ENCODE results near the gene GTF3C1. TPM values are rescaled to one million over a fixed set of nuclear protein-coding genes. Genes with fewer than 3 reads are reported as not detected.

GTF3C1 gene
- polyA plus RNA-seq, 6 donors from 2014 or later = 5.4 to 21.2 (median 16.2) TPM

- ATAC-seq (ENCODE audit: low read depth in 2 of 2) (no peak), DNase-seq (no peak)
- H3K4me3 Mint-ChIP-seq = no peak overlapping the region
- H3K27me3 Mint-ChIP-seq = no peaks in the 10 kb centered on the region
- H3K4me1 Mint-ChIP-seq = no peaks in the 10 kb centered on the region
- peak overlapping the region in 1 of 6 donors; percentile 64 for H3K27ac Mint-ChIP-seq
- no peaks in the 10 kb centered on the region for H3K9me3 Mint-ChIP-seq
- peaks cover 51 to 72% of the 10 kb centered on the region in 2 donors for H3K36me3 Mint-ChIP-seq
Measured at GRCh38 chr16:27472091-27473020, 77.4 kb downstream of the GTF3C1 start.

- Mint-ChIP-seq H3K27me3 (no peaks in the 10 kb centered on the region), H3K27ac (no peak overlapping the region), H3K4me1 (no peaks in the 10 kb centered on the region), H3K36me3 (peaks cover 52 to 72% of the 10 kb centered on the region in 2 donors), H3K4me3 (peak overlapping the region in 1 of 8 donors; percentile 52), H3K9me3 (no peaks in the 10 kb centered on the region)
- no peak for ATAC-seq (ENCODE audit: low read depth in 2 of 2)
- no peak for DNase-seq
Measured at GRCh38 chr16:27471661-27472060, 78.1 kb downstream of the GTF3C1 start.

GRCh38 chr16:27470567-27471431, 78.9 kb downstream of the GTF3C1 start:
- no peaks in the 10 kb centered on the region for H3K9me3 Mint-ChIP-seq
- ATAC-seq (ENCODE audit: low read depth in 2 of 2) = no peak
- H3K4me3 Mint-ChIP-seq = no peak overlapping the region
- H3K4me1 Mint-ChIP-seq = no peaks in the 10 kb centered on the region
- DNase-seq = no peak
- H3K27ac Mint-ChIP-seq = no peak overlapping the region
- H3K36me3 Mint-ChIP-seq = peaks cover 54 to 66% of the 10 kb centered on the region in 2 donors
- H3K27me3 Mint-ChIP-seq = no peaks in the 10 kb centered on the region

- ATAC-seq (ENCODE audit: low read depth in 2 of 2) = no peak
- no peak for DNase-seq
- Mint-ChIP-seq H3K4me3 (no peak overlapping the region), H3K9me3 (no peaks in the 10 kb centered on the region), H3K27me3 (no peaks in the 10 kb centered on the region), H3K27ac (no peak overlapping the region), H3K4me1 (no peaks in the 10 kb centered on the region), H3K36me3 (peaks cover 41 to 49% of the 10 kb centered on the region in 2 donors)
Measured at GRCh38 chr16:27468941-27469531, 80.7 kb downstream of the GTF3C1 start.

- DNase-seq = no peak
- Mint-ChIP-seq H3K27ac (peak overlapping the region in 1 of 6 donors; percentile 38), H3K4me3 (no peak overlapping the region), H3K9me3 (no peaks in the 10 kb centered on the region), H3K36me3 (peaks cover 20 to 25% of the 10 kb centered on the region in 2 donors), H3K4me1 (no peaks in the 10 kb centered on the region), H3K27me3 (no peaks in the 10 kb centered on the region)
- ATAC-seq (ENCODE audit: low read depth in 2 of 2) = no peak
Measured at GRCh38 chr16:27465483-27465879, 84.2 kb downstream of the GTF3C1 start.

GRCh38 chr16:27464626-27465482, 84.9 kb downstream of the GTF3C1 start:
- Mint-ChIP-seq H3K36me3 (peaks cover 14 to 19% of the 10 kb centered on the region in 2 donors), H3K4me3 (no peak overlapping the region), H3K9me3 (no peaks in the 10 kb centered on the region), H3K4me1 (no peaks in the 10 kb centered on the region), H3K27me3 (no peaks in the 10 kb centered on the region), H3K27ac (peak overlapping the region in 1 of 6 donors; percentile 38)
- DNase-seq (no peak), ATAC-seq (ENCODE audit: low read depth in 2 of 2) (no peak)

GRCh38 chr16:27463741-27464591, 85.7 kb downstream of the GTF3C1 start:
- Mint-ChIP-seq H3K4me3 (no peak overlapping the region), H3K4me1 (no peaks in the 10 kb centered on the region), H3K27ac (no peak overlapping the region), H3K27me3 (no peaks in the 10 kb centered on the region), H3K36me3 (peaks cover 8 to 14% of the 10 kb centered on the region in 2 donors), H3K9me3 (no peaks in the 10 kb centered on the region)
- ATAC-seq (ENCODE audit: low read depth in 2 of 2) (no peak), DNase-seq (no peak)

GRCh38 chr16:27462846-27463682, 86.6 kb downstream of the GTF3C1 start:
- Mint-ChIP-seq H3K36me3 (peaks cover 5 to 11% of the 10 kb centered on the region in 2 donors), H3K27ac (peak overlapping the region in 1 of 6 donors; percentile 63), H3K4me1 (no peaks in the 10 kb centered on the region), H3K9me3 (no peaks in the 10 kb centered on the region), H3K27me3 (no peaks in the 10 kb centered on the region), H3K4me3 (no peak overlapping the region)
- ATAC-seq (ENCODE audit: low read depth in 2 of 2) (no peak), DNase-seq (no peak)

GRCh38 chr16:27462200-27462845, 87.4 kb downstream of the GTF3C1 start:
- Mint-ChIP-seq H3K27ac (no peak overlapping the region), H3K36me3 (peaks cover 0 to 7% of the 10 kb centered on the region in 2 donors), H3K9me3 (no peaks in the 10 kb centered on the region), H3K27me3 (no peaks in the 10 kb centered on the region), H3K4me3 (no peak overlapping the region), H3K4me1 (peaks cover under 1 to 4% (median 2%) of the 10 kb centered on the region in 3 donors)
- no peak for DNase-seq
- no peak for ATAC-seq (ENCODE audit: low read depth in 2 of 2)

GRCh38 chr16:27461483-27462171, 88.1 kb downstream of the GTF3C1 start:
- Mint-ChIP-seq H3K27ac (no peak overlapping the region), H3K9me3 (no peaks in the 10 kb centered on the region), H3K27me3 (no peaks in the 10 kb centered on the region), H3K4me1 (peaks cover 7 to 11% (median 9%) of the 10 kb centered on the region in 3 donors), H3K36me3 (peaks cover 0 to 5% of the 10 kb centered on the region in 2 donors), H3K4me3 (no peak overlapping the region)
- DNase-seq = no peak
- ATAC-seq (ENCODE audit: low read depth in 2 of 2) = no peak
